ENCODE measurements around the gene JAKMIP2.

GRCh38 chr5:147559749-147560148, 222.8 kb downstream of the JAKMIP2 start:
- no peak for TF ChIP-seq ARNTL (CRISPR knock-in tag; IDR thresholded peaks at IDR 0.05; ENCODE audit: borderline replicate concordance, low read depth)
- TF ChIP-seq PATZ1 (CRISPR knock-in tag; IDR thresholded peaks at IDR 0.05; ENCODE audit: borderline replicate concordance) = no peak
- TF ChIP-seq ZFP30 (CRISPR knock-in tag; IDR thresholded peaks at IDR 0.05) = no peak
- no peak for TF ChIP-seq GLIS3 (CRISPR knock-in tag; IDR thresholded peaks at IDR 0.05)
- TF ChIP-seq RARB (CRISPR knock-in tag; IDR thresholded peaks at IDR 0.05) = no peak
- TF ChIP-seq CSDC2 (CRISPR knock-in tag; IDR thresholded peaks at IDR 0.05) = no peak

Measured in SK-N-SH treated with all-trans-retinoic acid at 6 μM for 48 hours (cell line).